ENCODE data around the gene IWS1.

DNA sequence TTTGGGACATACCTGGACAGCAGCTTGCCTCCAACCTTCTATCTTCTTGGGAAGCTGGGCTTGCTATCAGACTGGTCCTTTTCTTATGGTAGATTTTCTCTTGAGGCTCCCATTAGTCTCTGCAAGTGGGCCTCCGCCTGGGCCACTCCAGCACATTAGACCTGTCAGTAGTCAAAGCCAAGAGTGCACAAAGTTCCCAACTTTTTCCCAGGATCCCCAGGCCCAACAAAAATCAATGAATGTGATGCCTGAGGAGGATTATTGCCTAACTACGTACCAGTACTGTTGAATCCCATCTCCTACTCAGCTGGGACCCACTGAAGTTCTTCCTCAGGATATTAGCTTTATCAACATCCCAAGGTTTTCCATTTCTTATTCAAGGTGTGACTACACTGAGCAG lies 56.3 kb downstream of the IWS1 start:
- TF ChIP-seq, protein P1, sequence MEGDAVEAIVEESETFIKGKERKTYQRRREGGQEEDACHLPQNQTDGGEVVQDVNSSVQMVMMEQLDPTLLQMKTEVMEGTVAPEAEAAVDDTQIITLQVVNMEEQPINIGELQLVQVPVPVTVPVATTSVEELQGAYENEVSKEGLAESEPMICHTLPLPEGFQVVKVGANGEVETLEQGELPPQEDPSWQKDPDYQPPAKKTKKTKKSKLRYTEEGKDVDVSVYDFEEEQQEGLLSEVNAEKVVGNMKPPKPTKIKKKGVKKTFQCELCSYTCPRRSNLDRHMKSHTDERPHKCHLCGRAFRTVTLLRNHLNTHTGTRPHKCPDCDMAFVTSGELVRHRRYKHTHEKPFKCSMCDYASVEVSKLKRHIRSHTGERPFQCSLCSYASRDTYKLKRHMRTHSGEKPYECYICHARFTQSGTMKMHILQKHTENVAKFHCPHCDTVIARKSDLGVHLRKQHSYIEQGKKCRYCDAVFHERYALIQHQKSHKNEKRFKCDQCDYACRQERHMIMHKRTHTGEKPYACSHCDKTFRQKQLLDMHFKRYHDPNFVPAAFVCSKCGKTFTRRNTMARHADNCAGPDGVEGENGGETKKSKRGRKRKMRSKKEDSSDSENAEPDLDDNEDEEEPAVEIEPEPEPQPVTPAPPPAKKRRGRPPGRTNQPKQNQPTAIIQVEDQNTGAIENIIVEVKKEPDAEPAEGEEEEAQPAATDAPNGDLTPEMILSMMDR (IDR thresholded peaks at IDR 0.05), result no peak
- no peak for TF ChIP-seq POLR2A (IDR thresholded peaks at IDR 0.05)

All from gastroesophageal sphincter (tissue), 3 donors.